GM18520 (cell line): ENCODE results near the gene MGRN1.

ENCODE experiments used
- ATAC-seq: cut with Tn5 transposase; IDR thresholded peaks from one replicate; pipeline ENCODE4 v1.9.1; 2021; ENCODE audit not compliant: unreplicated experiment

The MGRN1 gene

DNA sequence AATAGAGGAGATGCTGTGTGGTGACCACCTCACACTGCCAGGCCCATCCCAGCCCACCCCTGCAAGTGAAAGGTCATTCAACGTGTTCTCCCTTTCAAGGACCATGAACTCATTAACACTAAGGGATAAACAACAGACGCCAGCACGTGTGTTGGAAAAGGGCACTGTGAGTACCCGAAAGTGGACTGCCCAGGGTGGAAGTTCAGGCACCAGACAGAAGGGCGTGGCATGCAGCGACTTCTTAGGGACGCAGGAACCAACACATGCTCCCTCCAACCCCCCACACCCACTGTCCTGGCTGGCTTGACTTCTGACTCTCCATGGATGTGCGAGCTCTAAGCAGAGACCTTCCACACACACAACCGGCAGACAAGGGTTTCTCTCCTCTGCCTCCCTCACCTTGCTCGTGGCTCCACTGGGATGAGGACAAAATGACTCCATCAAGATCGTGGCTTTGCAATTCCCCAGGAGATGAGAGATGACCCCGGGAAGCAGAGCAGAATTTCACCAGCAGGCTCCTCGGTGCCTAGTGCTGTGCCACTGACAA is 20.9 kb upstream of the MGRN1 start:
- no peak for ATAC-seq

DNA sequence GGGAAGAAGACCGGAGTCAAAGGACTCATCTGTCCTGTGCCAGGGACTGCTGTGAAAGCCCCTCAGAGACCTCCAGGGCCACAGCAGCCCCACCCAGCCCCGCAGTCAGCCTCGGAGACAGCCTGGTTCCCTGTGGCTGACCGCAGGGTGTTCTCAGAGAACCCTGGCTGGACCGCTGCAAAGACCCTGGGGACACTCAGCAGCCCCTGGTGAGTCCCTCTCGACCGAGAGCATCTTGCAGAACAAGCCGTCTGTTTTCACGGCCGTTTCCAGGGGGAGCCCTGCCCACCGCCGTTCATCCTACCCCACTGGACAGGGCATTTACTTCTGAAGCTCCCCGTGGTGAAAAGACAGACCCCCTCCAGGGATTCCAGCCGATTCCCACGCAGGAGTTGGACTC is 20.2 kb upstream of the MGRN1 start:
- no peak for ATAC-seq

DNA sequence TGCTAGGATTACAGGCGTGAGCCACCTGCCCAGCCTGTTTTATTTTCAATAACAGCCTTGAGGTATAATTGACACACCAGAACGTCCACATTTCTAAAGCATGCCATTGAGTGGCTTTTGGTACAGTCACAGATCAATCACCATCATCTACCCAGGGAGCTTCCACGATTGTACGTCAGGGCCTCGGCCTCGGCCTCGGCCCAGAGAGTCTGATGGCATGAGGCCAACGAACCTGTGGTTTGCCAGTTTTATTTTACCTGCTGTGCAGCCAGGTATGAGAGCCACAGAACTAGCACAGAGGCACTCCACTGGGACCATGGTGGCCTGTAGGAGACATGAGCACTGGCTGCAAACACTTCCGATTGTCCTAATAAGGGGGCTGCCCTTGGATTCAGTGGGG is 18.3 kb upstream of the MGRN1 start:
- no peak for ATAC-seq

DNA sequence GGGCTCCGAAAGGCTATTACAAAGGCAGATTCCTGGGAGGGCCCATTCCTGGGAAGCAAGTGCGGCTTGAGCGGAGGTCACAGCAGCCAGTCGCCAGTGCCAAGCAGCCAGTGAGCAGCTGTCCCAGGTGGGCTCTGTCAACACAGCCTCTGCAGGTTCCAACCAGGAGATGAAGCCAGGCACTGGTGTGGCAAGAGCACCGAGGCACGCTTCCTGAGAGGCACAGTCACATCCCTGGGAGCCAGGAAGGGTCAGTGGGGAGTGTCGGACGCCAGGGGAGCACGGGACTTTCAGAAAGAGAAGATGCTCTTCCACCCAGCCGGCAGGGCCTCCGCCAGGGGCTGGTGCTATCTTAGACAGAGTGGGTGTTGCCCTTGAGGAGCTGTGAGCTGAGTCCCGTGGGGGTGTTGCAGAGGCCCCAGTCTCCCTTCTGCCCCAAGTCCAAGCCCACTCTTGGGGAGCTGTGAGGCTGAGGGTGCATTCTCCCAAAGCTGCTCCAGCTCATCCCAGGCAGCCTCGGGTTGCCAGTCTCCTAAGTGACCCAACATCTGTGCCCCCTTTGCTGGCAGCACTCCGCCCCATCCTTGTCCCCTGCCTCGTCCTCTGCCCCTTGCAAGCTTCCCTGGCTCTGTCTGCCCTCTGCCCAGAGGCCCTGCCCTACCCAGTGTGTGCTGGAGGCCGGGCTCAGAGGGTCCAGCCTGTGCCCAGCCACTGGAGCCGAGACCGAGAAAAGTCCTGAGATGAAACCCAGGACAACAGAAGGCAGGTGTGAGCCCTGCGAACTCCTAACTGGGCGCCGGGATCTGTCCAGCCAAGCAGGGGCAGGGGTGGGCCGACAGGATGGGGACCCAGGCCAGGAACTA is 16.6 kb upstream of the MGRN1 start:
- no peak for ATAC-seq

DNA sequence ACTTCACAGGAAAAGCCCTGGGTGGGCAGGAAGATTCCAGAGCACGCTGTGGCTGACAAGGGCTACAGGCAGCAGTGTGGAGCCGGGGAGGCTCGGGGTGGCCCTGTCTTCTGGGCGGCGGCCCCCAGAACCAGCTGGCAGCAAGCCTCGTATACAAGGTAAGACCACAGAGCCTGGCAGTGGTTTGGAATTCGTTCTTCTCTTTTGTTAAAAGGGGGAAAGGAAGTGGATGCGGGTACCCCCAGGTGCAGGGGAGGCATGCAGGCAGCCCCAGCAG is 16.0 kb upstream of the MGRN1 start:
- no peak for ATAC-seq

DNA sequence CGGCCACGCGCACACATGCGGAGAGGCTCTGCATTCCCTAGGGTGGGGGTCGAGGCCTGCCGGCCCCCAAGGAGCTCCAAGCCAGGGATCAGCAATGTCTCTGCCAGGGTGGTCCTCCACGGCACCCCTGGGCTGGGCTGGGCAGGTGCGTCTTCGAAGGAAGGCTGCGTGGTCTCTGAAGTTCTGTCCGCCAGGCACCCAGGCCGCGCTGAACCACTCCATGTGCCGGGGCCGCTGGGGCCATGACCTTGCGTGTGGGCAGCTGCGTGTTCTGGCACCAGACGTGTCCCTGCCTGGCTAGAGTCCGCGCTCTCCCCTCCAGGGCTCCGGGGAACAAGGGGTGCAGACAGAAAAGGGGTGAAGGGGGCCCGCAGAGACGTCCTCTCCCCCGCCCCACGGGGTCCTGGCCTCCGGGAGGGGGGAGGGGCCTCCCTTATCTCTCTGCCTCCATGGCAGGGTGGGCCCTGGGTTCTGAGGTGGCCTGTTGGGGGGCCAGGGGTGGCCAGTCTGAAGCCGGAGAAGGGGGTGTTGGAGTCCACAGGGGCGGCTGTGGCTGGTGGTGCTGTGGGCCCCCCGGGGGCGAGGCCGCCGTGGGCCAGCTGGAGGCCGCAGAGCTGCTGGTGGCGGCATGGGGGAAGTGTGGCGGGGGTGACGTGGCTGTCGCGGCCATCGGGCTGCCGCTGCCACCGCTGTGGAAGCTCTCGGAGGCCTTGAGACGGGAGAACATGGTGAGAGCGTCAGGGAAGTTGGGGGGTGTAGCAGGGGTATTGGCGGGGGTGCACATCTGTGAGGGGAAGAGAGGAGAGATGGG is 15.2 kb upstream of the MGRN1 start:
- ATAC-seq: no peak

DNA sequence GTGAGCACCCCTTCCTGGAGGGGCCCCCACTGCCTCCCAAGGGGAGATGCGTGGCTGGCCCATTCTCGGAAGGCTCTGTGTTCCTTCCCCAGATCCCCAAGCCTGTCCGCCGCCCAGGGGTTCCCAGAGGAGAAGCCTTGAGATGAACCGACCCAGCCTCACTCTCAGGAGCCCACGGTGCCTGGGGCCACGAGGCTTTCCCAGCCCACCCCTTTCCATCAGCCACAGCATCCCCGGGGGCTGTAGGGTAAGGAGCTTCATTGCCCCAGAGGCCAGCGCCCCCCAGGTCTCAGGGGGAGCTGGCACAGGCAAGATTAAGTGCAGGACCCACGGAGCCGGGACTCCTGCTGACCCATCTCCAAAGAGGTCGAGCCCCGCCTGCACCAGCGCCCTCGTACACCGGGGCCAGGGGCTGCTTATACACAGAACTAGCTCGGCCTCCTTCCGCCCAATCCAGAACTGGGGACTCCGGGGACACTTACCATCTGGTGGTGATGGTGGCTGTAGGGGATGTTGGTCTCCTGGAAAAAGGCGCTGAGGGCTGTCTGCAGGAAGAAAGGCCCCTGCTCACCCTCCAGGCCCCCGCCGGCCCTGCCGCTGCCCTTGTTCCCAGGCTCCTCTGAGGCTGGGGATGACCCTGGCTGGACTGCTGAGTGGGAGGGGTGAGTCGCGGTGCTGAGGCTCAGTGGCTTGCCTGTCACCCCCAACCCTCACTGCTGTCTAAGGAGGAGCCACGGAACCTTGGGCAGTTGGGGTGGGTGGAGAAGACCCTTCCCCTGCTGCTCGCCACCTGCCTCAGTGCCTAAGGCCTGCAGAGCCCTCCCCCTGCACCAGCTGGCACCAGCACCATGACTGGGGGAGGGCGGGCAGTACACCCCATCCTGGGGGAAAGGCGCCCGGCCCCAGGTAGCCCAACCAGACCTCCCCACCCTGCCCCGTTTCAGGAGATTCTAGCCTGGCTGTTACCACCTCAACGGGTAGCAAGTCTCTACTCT is 14.3 kb upstream of the MGRN1 start:
- no peak for ATAC-seq

DNA sequence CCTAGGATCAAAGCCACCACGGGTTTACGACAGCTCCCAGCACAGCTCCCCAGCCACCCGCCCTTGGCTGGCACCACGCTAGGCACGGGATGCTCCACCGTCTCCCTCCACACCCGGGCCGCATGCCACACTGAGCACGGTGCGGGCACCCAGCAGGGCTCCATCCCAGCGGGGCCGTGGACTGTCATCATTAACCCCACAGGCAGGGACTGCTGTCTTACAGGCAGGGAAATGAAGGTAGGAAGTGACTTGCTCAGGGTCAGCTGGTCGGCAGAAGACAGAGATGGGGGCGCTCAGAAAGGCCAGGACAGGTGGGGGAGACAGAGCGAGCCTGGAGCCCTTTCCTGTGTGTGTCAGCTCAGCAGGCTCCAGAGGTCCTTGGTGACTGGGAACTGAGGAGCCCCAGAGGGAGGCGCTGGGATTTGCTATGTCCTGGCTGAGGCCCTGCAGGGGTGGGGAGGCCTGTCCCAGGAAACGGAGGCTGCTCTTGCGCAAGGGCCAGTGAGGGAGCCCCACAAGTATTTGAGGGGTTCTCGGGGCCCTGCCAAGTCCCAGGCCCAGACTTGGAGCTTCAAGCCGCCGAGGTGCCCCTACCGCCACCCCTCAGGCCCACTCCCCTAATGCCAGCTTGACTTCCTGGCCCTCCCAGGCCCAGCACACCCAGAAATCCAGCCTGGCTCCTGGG is 13.1 kb upstream of the MGRN1 start:
- ATAC-seq: no peak

DNA sequence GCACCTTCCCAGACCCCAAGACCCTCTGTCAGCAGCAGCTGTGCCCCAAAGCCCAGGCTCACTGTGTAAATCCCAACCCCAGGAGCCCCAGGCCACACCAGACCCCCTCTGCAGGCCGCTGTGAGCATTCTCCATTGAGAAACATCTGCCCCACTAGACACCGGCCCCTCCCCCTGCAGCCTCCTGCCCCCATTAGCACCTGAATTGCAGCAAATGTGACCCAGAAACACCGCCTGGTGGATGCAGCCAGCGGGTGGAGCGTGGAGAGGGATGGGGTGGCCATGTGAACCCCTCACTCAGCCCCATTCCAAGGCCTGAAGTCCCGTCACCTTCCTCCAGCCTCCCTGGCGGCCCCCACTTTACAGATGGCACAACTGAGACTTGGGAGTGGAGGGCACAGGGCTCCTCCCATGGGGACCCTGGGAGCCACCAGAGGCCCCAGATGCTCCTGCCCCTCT is 12.1 kb upstream of the MGRN1 start:
- ATAC-seq: no peak

DNA sequence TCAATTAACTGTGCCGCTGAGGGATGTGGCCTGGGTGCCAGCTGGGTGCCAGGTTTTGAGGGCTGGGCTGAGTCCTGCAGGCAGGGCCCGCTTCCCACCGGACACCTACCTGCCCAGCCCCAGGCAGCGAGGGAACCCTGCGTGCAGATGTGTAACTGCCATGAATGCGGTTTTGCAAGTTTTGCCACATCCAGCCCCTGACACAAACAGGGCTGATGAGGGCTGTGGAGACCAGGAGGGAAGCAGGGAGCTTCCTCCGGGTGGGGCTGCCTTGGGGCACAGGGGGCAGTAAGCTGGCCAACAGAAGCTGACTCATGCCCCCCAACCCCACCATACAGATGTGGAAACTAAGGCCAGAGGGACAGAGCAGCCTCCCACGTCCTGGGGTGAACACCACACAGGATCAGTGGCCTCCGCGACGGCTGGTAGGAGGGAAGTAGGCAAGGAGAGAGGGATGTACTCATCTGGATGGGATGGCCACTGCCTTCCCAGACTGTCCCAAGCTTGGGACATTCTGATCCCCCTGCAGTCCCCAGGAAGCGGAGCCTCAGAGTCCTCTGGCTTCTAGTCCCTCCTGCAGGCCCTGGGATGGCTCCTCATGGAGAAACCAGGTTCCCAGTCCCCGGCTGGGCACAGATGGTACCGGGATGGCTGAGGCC is 11.5 kb upstream of the MGRN1 start:
- no peak for ATAC-seq

DNA sequence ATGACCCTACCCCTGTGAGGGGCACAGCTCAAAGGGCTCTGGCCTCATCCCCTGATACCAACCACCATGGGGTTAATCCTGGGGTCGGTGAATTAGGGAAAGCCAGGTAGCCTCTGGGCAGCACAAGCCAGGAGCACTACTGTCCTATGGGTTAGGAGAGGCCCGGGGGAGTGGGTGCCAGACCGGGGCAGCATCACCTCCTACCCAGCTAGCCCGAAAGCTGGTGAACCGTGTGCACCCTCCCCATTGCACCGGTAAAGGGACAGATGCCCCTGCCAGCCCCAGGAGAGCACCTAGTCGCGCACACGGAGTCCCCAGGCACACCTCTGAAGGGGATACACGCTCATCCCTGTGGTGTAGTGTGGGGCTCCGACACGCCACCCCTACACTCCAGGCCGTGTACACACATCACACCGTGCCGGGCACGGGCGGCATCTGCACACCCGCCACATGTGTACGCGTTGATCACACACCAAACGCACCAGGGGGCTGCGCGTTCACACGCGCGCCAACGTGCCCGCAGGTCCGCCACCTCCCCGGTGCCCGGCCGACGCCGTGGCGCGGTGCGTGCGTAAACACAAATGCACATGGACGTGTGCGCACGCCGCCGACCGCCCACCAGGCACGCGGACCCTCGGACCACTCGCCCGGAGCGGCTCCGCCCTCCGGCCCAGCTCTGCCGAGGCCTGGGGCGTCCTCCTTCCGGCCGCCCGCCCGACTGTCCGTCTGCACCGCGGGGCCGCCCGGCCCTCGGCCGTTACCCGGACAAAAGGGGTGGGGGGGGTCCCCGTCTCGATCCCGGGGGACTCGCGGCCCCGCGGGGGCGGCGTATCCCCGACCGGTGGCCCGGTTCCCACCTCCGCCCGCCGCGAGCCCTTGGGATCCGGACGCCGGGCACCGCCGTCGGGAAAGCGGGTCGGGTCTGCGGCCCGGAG is 10.7 kb upstream of the MGRN1 start:
- ATAC-seq: no peak

DNA sequence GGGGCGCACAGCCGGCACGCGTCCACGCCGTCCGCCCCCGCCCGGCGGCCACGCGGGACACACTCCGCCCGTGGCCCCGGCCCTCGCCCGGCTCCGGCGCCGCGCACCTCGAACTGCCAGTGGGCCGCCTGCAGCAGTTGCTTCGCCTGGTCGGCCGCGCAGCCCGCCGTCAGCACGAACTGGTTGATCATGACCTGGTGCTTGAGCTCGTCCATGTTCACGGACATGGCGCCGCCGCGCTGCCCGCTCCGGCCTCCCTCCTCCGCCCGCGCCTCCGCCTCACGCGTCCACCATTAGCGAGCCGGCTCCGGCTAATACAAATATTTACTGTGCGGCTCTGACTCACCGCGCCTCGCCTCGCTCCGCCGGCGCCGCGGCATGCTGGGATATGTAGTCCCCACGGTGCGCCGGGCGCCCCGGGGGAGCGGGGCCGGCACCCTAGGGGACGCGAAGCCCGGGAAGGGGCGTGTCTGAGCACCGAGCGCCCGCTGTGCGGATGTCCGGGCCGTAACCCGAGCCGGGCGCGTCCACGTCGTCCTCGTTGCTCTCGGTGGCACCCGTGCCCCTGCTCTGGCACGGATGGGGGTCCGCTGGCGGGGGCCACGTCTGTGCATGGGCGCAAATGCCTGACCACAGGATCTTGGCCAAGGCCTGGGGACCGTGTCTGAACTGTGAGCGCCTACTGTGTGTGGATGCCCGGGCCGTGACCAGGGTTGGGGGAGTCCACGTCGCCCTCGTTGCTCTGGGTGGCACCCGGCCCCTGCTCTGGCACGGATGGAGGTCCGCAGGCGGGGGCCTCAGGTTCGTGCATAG is 9.8 kb upstream of the MGRN1 start, which contains the start of gene UBALD1:
TSS of gene UBALD1 (minus strand) at position 318 of the 813 bp plus-strand sequence. CDS start at position 227, 91 bp downstream.
- peak; percentile 69 for ATAC-seq

DNA sequence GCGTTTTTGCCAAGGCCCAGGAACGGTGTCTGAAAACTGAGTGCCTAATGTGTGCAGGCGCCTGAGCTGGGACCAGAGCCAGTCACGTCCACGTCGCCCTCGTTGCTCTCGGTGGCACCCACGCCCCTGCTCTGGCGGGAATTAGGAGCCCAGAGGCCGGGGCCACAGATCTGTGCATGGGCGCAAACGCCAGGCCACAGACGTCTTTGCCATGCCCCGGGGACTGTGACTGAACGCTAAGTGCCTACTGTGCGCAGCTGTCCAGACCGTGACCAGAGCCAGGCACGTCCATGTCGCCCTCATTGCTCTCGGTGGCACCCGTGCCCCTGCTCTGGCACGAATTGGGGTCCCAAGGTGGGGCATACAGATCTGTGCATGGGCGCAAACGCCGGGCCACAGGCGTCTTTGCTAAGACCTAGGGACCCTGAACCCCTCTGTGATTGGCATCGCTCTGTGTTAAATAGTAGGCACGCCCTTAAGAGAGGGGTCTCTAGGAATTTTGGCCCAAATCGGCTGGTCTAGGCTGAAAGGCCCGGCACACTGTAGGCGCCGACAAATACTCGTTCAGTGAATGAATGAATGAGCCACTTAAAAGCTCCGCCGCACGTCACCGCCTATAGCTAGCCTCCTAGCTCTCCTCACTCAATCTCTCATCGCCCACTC is 9.1 kb upstream of the MGRN1 start:
- no peak for ATAC-seq

DNA sequence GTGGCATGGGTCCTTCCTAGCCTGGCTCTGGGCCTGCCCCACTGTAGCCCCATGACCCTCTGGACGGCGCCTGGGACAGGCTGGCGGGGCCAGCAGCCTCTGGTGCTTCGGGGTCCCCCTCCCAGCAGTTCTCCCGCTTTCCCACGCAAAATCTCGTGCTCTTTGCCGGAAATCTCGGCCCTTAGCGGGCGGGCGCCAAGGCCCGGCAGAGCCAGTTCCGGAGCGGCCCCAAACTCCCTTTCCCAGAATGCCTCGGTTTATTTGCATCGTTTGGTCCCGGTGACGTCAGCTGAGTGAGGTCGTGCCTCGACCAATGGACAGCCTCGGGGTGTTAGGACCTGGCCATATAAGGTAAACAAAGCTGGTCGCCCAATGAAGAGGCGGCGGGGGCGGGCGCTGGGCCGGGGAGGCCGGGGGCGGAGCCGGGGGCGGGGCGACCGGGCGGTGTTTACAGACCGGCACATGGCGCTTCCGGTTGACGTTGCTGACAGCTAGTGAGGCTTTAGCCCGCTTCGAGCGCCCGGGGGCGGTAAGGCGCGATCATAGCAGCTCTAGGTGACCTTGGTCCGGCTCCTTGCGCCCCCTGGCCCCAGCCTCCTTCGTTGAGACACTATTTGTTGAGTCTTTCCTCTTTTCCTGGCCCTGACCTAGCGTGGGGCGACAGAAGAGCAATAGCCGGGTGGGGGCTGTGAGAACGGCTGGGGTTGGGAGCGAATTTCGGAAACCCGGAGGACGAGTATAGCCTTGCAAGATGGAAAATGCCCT is 8.4 kb upstream of the MGRN1 start:
- peak; percentile 60 for ATAC-seq

DNA sequence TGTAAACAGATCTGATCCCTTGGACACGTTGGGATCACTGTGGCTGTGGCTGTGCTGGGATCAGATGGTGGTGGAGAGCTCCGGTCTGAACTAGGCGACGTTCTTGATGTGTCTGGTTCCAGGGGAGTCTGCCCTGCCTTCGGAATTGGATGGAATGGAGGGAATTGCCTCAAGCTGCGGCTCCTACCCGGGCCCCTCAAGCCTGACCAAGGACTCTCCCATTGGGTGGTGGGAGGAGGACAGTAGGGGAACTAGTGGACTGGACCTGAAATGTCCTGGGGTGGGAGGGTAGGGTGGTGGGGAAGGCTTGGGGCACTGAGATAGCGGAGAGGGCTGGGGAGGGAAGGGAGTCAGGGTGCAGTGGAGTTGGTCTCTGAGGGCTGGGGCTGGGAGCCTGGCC is 6.7 kb upstream of the MGRN1 start:
- ATAC-seq: no peak

DNA sequence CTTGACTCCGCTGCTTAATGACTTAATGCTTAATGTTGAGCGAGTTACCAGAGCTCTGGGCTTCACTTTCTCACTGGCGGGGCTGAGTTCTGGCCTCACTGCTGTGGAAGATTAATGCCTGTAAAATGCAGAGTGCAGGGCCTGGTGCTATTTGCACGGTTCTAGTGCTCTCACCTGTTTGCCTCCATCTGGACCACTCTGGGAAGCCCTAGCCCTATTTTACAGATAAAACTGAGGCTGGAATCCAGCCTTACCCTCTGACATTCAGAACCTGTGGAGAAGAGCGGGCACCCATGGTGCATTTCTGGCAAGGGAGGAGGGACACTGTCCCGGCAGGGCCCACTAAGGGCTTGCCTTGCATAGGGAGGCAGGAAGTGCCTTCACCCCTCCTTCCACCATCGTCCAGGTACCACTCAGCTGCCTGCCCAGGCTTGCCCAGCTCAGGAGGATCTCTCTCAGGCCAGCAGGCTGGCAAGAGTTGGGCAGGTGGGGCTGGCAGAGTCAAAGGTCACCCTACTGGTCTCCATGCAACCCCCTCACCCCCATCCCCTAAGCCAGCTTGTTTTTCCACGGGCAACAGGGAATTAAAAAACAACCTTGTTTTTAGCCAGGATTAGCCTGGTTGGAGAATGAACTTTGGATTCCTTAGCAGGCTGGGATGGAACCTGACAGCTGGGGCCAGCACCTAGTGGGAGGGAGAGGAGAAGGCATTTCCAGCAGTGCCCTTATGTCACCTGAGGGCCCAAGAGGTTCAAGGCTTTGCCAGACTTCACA is 5.8 kb upstream of the MGRN1 start:
- no peak for ATAC-seq
